Measurements from ENCODE around the gene PPP6R2.

DNA sequence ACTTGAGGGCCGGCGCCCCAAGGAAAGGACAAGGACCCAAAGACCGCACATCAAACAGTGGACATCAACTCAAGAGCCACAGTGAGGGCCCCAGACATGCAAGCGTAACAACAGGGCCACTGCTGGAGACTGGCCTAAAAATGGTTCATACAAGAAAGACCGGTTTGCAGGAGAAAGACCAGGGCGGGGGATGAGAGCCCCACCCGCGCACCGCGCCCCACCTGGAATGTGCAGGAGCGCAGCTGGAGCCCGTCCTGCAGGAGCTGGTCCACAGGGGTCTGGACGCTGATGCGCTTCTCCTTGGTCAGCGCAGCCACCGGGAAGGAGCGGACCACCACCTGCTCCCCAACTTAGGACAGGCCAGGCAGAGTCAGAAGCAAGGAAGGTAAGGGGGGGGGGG, 117.8 kb downstream of the PPP6R2 start:
- no peak for TF ChIP-seq YY1 (IDR thresholded peaks at IDR 0.05; ENCODE audit: insufficient read depth, insufficient read length)
- no peak for TF ChIP-seq SUZ12 (IDR thresholded peaks at IDR 0.05; ENCODE audit: extremely low read depth, insufficient read depth, insufficient read length)
- TF ChIP-seq ZNF274 (IDR thresholded peaks at IDR 0.05; ENCODE audit: low read depth, low read length) = no peak

Measured in NT2/D1 (cell line).